Liver (tissue), 2 donors: ENCODE data around the gene TRAPPC8.
A peak's percentile ranks its signal among the peaks of the same experiment; 100 is the strongest.

Experiments
- EGR1 ChIP-seq, 2 donors: IDR thresholded peaks; 2 replicates each; pipeline ENCODE4 v1.6.1; 2016 to 2018; ENCODE audit warnings: antibody characterized with exemption in 2 of 2, low read depth in 2 of 2
- REST ChIP-seq: IDR thresholded peaks from 2 replicates; pipeline ENCODE4 v1.6.1; 2016; ENCODE audit warnings: antibody characterized with exemption, mild to moderate bottlenecking
- SP1 ChIP-seq: IDR thresholded peaks from 2 replicates; pipeline ENCODE4 v1.6.1; 2018; ENCODE audit warnings: antibody characterized with exemption, mild to moderate bottlenecking
- donor health status: healthy.

- TF ChIP-seq SP1 = peak; percentile 65
- no peak for TF ChIP-seq REST
- TF ChIP-seq EGR1 (IDR thresholded peaks at IDR 0.05; ENCODE audit: low read depth in 2 of 2) = no peak
These were observed 150.4 kb downstream of the TRAPPC8 start for GRCh38 chr18:31792580-31792911.
